ENCODE measurements around the gene MPPED2. TPM values are rescaled to one million over a fixed set of nuclear protein-coding genes. Genes with fewer than 3 reads are reported as not detected.

Gene MPPED2
- total RNA-seq, 1 experiment from 2014 or later, result not detected

- H3K4me3 ChIP-seq (replicated peaks in 1 of 2; ENCODE audit: low read depth in 1 of 2, low read length in 2 of 2), result no peak overlapping the region
- no peaks in the 10 kb centered on the region for H3K9me2 ChIP-seq (ENCODE audit: insufficient read depth)
- H2AFZ ChIP-seq (ENCODE audit: low read depth, low read length, poor library complexity, severe bottlenecking), result no peak overlapping the region
- no peaks in the 10 kb centered on the region for H4K20me1 ChIP-seq (ENCODE audit: insufficient read depth)
- no peaks in the 10 kb centered on the region for H3K4me1 ChIP-seq (ENCODE audit: control insufficient read depth in 1 of 2, insufficient read depth in 2 of 2, low read length in 2 of 2)
- ChIA-PET CTCF (no interaction called here), POLR2A (no interaction called here), RAD21 (ENCODE audit: low non-redundant PET in 1 of 2, low total read pairs in 2 of 2, uncharacterized antibody in 2 of 2, unreplicated experiment in 2 of 2) (no interaction called here)
- BruUV-seq (replicated peaks), result no TSS peak
- H3K36me3 ChIP-seq (ENCODE audit: control insufficient read depth in 1 of 2, insufficient read depth in 2 of 2, low read length in 2 of 2), result no peaks in the 10 kb centered on the region
- H3K79me2 ChIP-seq (ENCODE audit: insufficient read depth, low read length), result no peaks in the 10 kb centered on the region
- H3K9me3 ChIP-seq (ENCODE audit: control insufficient read depth in 1 of 2, insufficient read depth in 1 of 2, low read depth in 1 of 2, low read length in 2 of 2), result no peaks in the 10 kb centered on the region
- TF ChIP-seq, protein P1, sequence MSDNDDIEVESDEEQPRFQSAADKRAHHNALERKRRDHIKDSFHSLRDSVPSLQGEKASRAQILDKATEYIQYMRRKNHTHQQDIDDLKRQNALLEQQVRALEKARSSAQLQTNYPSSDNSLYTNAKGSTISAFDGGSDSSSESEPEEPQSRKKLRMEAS (IDR thresholded peaks at IDR 0.05), result no peak
- TF ChIP-seq ZNF274 (IDR thresholded peaks at IDR 0.05; ENCODE audit: low read depth, low read length) (no peak), EZH2 (IDR thresholded peaks at IDR 0.05) (no peak), JUND (IDR thresholded peaks at IDR 0.05) (no peak), POLR2A (IDR thresholded peaks at IDR 0.05; ENCODE audit: borderline replicate concordance, extremely low read depth, insufficient read depth, insufficient read length) (no peak), ELF1 (IDR thresholded peaks at IDR 0.05; ENCODE audit: borderline replicate concordance, low read depth) (no peak), ZFX (IDR thresholded peaks at IDR 0.05) (no peak), CEBPB (IDR thresholded peaks at IDR 0.05; ENCODE audit: low read depth) (no peak), RAD21 (IDR thresholded peaks at IDR 0.05; ENCODE audit: low read depth) (no peak), TCF7L2 (IDR thresholded peaks at IDR 0.05; ENCODE audit: borderline replicate concordance, extremely low read depth, insufficient read depth, insufficient read length) (no peak)
- DNase-seq (ENCODE audit: low read depth, low spot score) (no peak), ATAC-seq (no peak)
- intact Hi-C loops (cut with micrococcal nuclease), result no loop called here
- no peak overlapping the region for H3K4me2 ChIP-seq (ENCODE audit: low read length)
- peaks cover 50% of the 10 kb centered on the region for H3K27me3 ChIP-seq (ENCODE audit: insufficient read depth, low read length)
- no peak overlapping the region for H3K27ac ChIP-seq (ENCODE audit: low read depth, low read length)
- H3K9ac ChIP-seq (ENCODE audit: low read length), result no peak overlapping the region
These were observed 132.4 kb downstream of the MPPED2 start for GRCh38 chr11:30453705-30454104.

DNA sequence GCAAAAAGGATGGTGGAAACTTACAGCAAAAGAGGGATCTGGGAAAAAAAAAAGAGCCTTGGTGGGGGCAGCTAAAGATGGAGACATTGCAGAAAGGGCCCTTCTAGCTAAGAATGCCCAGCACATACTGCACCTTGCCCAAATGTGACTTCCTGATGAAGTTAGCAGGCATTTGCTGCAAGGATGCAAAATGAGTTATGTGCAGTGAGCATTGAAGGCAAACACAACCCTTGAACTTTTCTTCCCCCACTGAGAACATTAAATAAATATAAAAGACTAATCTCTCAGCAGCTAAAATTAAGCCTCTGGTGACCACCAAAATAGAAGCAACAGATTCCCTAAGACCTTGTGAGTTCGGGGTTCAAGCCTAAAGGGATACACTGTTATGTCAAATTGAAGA, 133.3 kb downstream of the MPPED2 start:
- CTCF ChIA-PET, result no interaction called here
- H3K27ac ChIP-seq (ENCODE audit: low read depth, low read length), result no peak overlapping the region
- TF ChIP-seq POLR2A (IDR thresholded peaks at IDR 0.05; ENCODE audit: borderline replicate concordance, extremely low read depth, insufficient read depth, insufficient read length) (no peak), RAD21 (IDR thresholded peaks at IDR 0.05; ENCODE audit: low read depth) (no peak), EGR1 (IDR thresholded peaks at IDR 0.05; ENCODE audit: low read depth) (no peak), EZH2phosphoT487 (IDR thresholded peaks at IDR 0.05; ENCODE audit: borderline replicate concordance) (no peak), FOSL1 (IDR thresholded peaks at IDR 0.05; ENCODE audit: low read depth) (no peak), ZFX (IDR thresholded peaks at IDR 0.05) (no peak), ATF3 (IDR thresholded peaks at IDR 0.05) (no peak), SRF (IDR thresholded peaks at IDR 0.05; ENCODE audit: low read depth) (no peak), EZH2 (IDR thresholded peaks at IDR 0.05) (no peak), TCF7L2 (IDR thresholded peaks at IDR 0.05; ENCODE audit: borderline replicate concordance, extremely low read depth, insufficient read depth, insufficient read length) (no peak)
- TF ChIP-seq, protein P2, sequence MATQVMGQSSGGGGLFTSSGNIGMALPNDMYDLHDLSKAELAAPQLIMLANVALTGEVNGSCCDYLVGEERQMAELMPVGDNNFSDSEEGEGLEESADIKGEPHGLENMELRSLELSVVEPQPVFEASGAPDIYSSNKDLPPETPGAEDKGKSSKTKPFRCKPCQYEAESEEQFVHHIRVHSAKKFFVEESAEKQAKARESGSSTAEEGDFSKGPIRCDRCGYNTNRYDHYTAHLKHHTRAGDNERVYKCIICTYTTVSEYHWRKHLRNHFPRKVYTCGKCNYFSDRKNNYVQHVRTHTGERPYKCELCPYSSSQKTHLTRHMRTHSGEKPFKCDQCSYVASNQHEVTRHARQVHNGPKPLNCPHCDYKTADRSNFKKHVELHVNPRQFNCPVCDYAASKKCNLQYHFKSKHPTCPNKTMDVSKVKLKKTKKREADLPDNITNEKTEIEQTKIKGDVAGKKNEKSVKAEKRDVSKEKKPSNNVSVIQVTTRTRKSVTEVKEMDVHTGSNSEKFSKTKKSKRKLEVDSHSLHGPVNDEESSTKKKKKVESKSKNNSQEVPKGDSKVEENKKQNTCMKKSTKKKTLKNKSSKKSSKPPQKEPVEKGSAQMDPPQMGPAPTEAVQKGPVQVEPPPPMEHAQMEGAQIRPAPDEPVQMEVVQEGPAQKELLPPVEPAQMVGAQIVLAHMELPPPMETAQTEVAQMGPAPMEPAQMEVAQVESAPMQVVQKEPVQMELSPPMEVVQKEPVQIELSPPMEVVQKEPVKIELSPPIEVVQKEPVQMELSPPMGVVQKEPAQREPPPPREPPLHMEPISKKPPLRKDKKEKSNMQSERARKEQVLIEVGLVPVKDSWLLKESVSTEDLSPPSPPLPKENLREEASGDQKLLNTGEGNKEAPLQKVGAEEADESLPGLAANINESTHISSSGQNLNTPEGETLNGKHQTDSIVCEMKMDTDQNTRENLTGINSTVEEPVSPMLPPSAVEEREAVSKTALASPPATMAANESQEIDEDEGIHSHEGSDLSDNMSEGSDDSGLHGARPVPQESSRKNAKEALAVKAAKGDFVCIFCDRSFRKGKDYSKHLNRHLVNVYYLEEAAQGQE (IDR thresholded peaks at IDR 0.05; ENCODE audit: low read depth), result no peak
- TF ChIP-seq, protein P3, sequence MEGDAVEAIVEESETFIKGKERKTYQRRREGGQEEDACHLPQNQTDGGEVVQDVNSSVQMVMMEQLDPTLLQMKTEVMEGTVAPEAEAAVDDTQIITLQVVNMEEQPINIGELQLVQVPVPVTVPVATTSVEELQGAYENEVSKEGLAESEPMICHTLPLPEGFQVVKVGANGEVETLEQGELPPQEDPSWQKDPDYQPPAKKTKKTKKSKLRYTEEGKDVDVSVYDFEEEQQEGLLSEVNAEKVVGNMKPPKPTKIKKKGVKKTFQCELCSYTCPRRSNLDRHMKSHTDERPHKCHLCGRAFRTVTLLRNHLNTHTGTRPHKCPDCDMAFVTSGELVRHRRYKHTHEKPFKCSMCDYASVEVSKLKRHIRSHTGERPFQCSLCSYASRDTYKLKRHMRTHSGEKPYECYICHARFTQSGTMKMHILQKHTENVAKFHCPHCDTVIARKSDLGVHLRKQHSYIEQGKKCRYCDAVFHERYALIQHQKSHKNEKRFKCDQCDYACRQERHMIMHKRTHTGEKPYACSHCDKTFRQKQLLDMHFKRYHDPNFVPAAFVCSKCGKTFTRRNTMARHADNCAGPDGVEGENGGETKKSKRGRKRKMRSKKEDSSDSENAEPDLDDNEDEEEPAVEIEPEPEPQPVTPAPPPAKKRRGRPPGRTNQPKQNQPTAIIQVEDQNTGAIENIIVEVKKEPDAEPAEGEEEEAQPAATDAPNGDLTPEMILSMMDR (IDR thresholded peaks at IDR 0.05 in 2 of 3, conservative IDR thresholded peaks at IDR 0.05 in 1 of 3; ENCODE audit: borderline replicate concordance in 1 of 3, insufficient read depth in 1 of 3, low read depth in 2 of 3, low read length in 2 of 3), result no peak

More for the DNA sequence above, 133.3 kb downstream of the MPPED2 start:
- Histone ChIP-seq H3K4me2 (ENCODE audit: low read length) (no peak overlapping the region), H3K9me2 (ENCODE audit: insufficient read depth) (no peaks in the 10 kb centered on the region), H3K4me1 (ENCODE audit: control insufficient read depth in 1 of 2, insufficient read depth in 2 of 2, low read length in 2 of 2) (no peaks in the 10 kb centered on the region), H3K4me3 (replicated peaks in 1 of 2; ENCODE audit: low read depth in 1 of 2, low read length in 2 of 2) (no peak overlapping the region), H3K36me3 (ENCODE audit: control insufficient read depth in 1 of 2, insufficient read depth in 2 of 2, low read length in 2 of 2) (no peaks in the 10 kb centered on the region), H3K9ac (ENCODE audit: low read length) (no peak overlapping the region), H4K20me1 (ENCODE audit: insufficient read depth) (no peaks in the 10 kb centered on the region), H3K9me3 (ENCODE audit: control insufficient read depth in 1 of 2, insufficient read depth in 1 of 2, low read depth in 1 of 2, low read length in 2 of 2) (no peaks in the 10 kb centered on the region), H3K79me2 (ENCODE audit: insufficient read depth, low read length) (no peaks in the 10 kb centered on the region), H2AFZ (ENCODE audit: low read depth, low read length, poor library complexity, severe bottlenecking) (no peak overlapping the region), H3K27me3 (ENCODE audit: insufficient read depth, low read length) (peaks cover 53% of the 10 kb centered on the region)
- ATAC-seq, result no peak
- DNase-seq (ENCODE audit: low read depth, low spot score), result no peak
- RAD21 ChIA-PET (ENCODE audit: low non-redundant PET in 1 of 2, low total read pairs in 2 of 2, uncharacterized antibody in 2 of 2, unreplicated experiment in 2 of 2), result no interaction called here
- POLR2A ChIA-PET, result no interaction called here
- intact Hi-C loops (cut with micrococcal nuclease), result no loop called here
- BruUV-seq (replicated peaks), result no TSS peak
